H1 (cell line): ENCODE measurements around the gene SLC6A17.

Experiments used
- BRCA1 ChIP-seq: IDR thresholded peaks from 2 replicates; pipeline ENCODE4 v1.6.1; 2012; ENCODE audit warnings: low read depth, low read length, improper control_type of control experiment
- CTCF ChIP-seq, 3 experiments: IDR thresholded peaks; 1 replicate in 2 of 3; 2 replicates in 1 of 3; pipeline versions ENCODE4 v1.5.1 to v1.6.1; 2011; ENCODE audit warnings: low read length in 3 of 3, mild to moderate bottlenecking in 3 of 3, inconsistent platforms in 2 of 3, low read depth in 1 of 3, moderate library complexity in 1 of 3; ENCODE audit not compliant: insufficient read depth in 1 of 3; ENCODE audit errors: control extremely low read depth in 1 of 3
- POLR2AphosphoS5 ChIP-seq: IDR thresholded peaks from 2 replicates; pipeline ENCODE4 v1.6.1; 2011; ENCODE audit warnings: low read depth, low read length
- SP2 ChIP-seq: IDR thresholded peaks from 2 replicates; pipeline ENCODE4 v1.6.1; 2012; ENCODE audit warnings: mild to moderate bottlenecking, low read length, inconsistent platforms

GRCh38 chr1:110228381-110228780, 78.1 kb downstream of the SLC6A17 start:
- TF ChIP-seq BRCA1 (no peak), CTCF (IDR thresholded peaks at IDR 0.05; ENCODE audit: control extremely low read depth in 1 of 3, insufficient read depth in 1 of 3, low read depth in 1 of 3, low read length in 3 of 3) (no peak), SP2 (no peak), POLR2AphosphoS5 (no peak)
